IPS DF 6.9 (cell line): Measurements from ENCODE around the gene SUPT16H.

Experiments
- DNase-seq: peaks from one replicate; pipeline ENCODE4 v3.0.0-alpha.2; 2013; ENCODE audit warnings: low read depth, low spot score
- H3K27ac ChIP-seq: one replicate; pipeline ENCODE4 v1.5.1; 2013; ENCODE audit warnings: low read length, control low read depth
- H3K27me3 ChIP-seq: 2 replicates; pipeline ENCODE4 v1.6.1; 2013; ENCODE audit warnings: mild to moderate bottlenecking, low read length; ENCODE audit not compliant: control insufficient read depth, insufficient read depth
- H3K36me3 ChIP-seq: 2 replicates; pipeline ENCODE4 v1.6.1; 2013; ENCODE audit warnings: low read length; ENCODE audit not compliant: control insufficient read depth, insufficient read depth
- H3K4me1 ChIP-seq: 2 replicates; pipeline ENCODE4 v1.6.1; 2013; ENCODE audit warnings: low read length; ENCODE audit not compliant: control insufficient read depth, insufficient read depth
- H3K4me3 ChIP-seq: 2 replicates; pipeline ENCODE4 v1.5.1; 2013; ENCODE audit warnings: mild to moderate bottlenecking, low read length
- H3K9me3 ChIP-seq: 2 replicates; pipeline ENCODE4 v1.6.1; 2013; ENCODE audit warnings: low read length, inconsistent platforms; ENCODE audit not compliant: control insufficient read depth, insufficient read depth
- WGBS: extraction: QIAGEN DNeasy Blood & Tissue Kit; methylation state at CpG from one replicate; pipeline ENCODE4 v1.1.7; 2013; ENCODE audit warnings: mixed read lengths, missing lambda C conversion rate; ENCODE audit not compliant: insufficient read length, insufficient coverage; 5-methylcytosine and 5-hydroxymethylcytosine counted together

Gene SUPT16H

DNA sequence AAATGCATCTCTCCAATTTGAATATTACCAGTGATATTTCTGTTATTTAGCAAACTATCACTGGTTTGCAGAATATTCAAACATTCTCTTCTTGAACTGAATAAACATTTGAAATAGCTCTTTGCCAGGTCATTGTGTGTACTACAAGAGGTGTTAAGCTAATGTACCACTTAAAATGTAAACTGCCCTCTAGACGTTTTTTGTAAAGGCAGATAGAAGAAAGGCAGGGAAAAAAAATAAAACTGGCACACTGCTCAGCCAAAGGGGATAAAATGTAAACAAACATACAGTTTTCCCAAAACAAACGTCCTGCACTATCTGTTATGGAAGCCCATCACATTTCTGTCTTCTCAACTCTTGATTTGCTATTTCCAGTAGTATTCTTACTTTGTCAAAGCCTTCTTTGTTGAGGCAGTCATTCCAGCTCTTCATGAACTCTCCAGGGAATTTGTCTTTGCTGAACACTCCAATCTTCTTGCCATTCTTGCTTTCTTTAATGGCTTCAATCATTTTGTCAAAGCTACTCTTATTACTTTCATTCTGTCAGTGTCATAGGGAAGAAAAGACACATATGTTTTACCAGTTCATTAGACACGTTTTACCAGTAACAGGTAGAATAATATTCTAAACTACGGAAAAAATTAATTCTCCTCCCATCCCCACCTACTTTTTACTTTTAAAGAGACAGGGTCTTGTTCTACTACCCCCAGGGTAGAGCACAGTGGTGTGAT, 13.7 kb downstream of the SUPT16H start:
- H3K36me3 ChIP-seq, result peaks cover 21% of the 10 kb centered on the region; the same call in 1 of the 2 replicates
- no peak for DNase-seq
- H3K4me3 ChIP-seq, result no peak overlapping the region
- H3K4me1 ChIP-seq, result no peaks in the 10 kb centered on the region
- no CpG with 5 or more reads among the region's 4 CpGs for WGBS
- no peaks in the 10 kb centered on the region for H3K9me3 ChIP-seq
- no peak overlapping the region for H3K27ac ChIP-seq
- no peaks in the 10 kb centered on the region; the same call in 1 of the 2 replicates for H3K27me3 ChIP-seq

DNA sequence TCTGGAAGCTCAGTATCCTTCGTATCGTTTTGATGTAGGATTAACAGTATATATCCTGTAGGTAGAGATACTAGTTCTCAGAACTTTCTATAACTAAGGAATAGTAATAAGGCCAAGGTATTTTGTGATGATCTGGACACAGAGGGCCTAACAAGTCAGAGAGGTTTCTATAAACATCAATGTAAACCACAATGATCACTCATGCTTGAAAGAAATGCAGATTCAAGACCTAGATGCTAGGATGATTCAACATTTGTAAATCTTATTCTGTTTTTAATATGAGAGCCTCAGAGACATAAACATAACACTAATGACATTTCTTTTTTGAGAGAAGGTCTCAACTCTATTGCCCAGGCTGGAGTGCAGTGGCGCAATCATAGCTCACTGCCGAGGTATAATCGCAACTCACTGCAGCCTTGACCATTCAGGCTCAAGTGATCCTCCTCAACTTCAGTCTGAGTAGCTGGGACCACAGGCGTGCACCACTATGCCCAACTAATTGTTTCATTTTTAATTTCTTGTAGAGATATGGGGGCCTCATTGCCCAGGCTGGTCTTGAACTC, 16.2 kb downstream of the SUPT16H start:
- no peak for DNase-seq
- Histone ChIP-seq H3K27me3 (no peaks in the 10 kb centered on the region; the same call in 1 of the 2 replicates), H3K4me1 (no peaks in the 10 kb centered on the region), H3K4me3 (no peak overlapping the region), H3K27ac (no peak overlapping the region), H3K9me3 (no peaks in the 10 kb centered on the region), H3K36me3 (peaks cover 40% of the 10 kb centered on the region; the same call in 1 of the 2 replicates)
- no CpG with 5 or more reads among the region's 6 CpGs for WGBS

GRCh38 chr14:21356511-21356910, 27.3 kb downstream of the SUPT16H start:
- DNase-seq, result no peak
- Histone ChIP-seq H3K27ac (no peak overlapping the region), H3K4me3 (no peak overlapping the region), H3K9me3 (no peaks in the 10 kb centered on the region), H3K36me3 (peaks cover 48% of the 10 kb centered on the region; the same call in 1 of the 2 replicates), H3K27me3 (no peaks in the 10 kb centered on the region), H3K4me1 (no peaks in the 10 kb centered on the region)
- no CpG with 5 or more reads among the region's 4 CpGs for WGBS

- H3K4me3 ChIP-seq, result no peak overlapping the region
- no peaks in the 10 kb centered on the region for H3K4me1 ChIP-seq
- H3K27me3 ChIP-seq, result no peaks in the 10 kb centered on the region
- H3K9me3 ChIP-seq, result no peaks in the 10 kb centered on the region
- H3K27ac ChIP-seq, result no peak overlapping the region
- WGBS, result no CpG with 5 or more reads among the region's 9 CpGs
- peaks cover 28% of the 10 kb centered on the region; the same call in 1 of the 2 replicates for H3K36me3 ChIP-seq
- no peak for DNase-seq
Observed at GRCh38 chr14:21352587-21352986, 31.2 kb downstream of the SUPT16H start.

GRCh38 chr14:21350539-21350938, 33.3 kb downstream of the SUPT16H start:
- DNase-seq, result no peak
- no peak overlapping the region for H3K4me3 ChIP-seq
- H3K9me3 ChIP-seq, result no peaks in the 10 kb centered on the region
- H3K27ac ChIP-seq, result no peak overlapping the region
- no CpG with 5 or more reads among the region's 3 CpGs for WGBS
- H3K4me1 ChIP-seq, result no peaks in the 10 kb centered on the region
- no peaks in the 10 kb centered on the region for H3K27me3 ChIP-seq
- peaks cover 21% of the 10 kb centered on the region; the same call in 1 of the 2 replicates for H3K36me3 ChIP-seq

DNA sequence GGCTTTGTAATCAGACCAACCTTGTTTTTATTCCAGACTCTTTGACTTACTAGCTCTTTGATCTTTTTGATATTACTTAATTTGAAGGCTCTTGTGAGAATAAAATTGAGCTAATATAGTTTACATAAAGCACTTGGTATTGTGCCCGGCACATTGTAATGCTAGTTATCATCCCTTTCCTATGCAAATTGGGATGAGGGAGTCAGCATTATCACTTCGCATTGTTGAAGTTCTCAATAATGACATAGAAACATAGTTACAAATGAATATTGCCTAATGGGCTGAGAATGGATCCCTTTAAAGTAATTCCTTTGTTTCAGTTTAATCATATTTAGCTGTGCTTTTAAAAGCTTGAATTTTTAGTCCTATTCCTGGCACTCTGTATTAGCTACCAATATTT, 36.6 kb downstream of the SUPT16H start:
- Histone ChIP-seq H3K4me3 (no peak overlapping the region), H3K9me3 (no peaks in the 10 kb centered on the region), H3K4me1 (no peaks in the 10 kb centered on the region), H3K27me3 (no peaks in the 10 kb centered on the region), H3K36me3 (peaks cover 4% of the 10 kb centered on the region; the same call in 1 of the 2 replicates), H3K27ac (no peak overlapping the region)
- no CpG with 5 or more reads among the region's 2 CpGs for WGBS
- DNase-seq, result no peak

DNA sequence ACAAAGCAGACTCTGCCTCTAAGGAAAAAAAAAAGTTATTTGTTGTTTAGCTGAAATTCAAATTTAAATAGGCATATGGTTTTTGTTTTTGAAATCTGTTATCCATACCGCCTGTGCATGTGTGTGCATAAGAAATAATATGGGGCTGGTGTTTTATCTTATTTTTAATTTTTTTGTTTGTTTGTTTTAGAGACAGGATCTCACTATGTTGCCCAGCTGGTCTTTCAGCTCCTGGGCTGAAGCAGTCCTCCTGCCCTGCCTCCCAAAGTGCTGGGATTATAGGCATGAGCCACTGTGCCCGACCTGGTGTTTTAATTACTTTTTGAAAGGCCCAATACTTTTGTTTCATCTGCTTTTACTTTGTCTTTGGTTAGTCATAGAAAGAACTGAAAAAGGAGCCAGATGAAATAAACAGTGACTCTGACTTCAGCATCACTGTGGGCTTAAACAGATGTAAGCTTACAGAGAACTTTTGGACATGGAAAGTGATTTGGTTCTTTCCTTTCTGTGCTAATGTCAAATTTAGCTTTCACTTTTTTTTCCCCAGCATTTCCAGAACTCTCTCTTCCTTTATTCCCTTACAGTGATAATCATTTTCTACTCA, 37.2 kb downstream of the SUPT16H start:
- Histone ChIP-seq H3K27me3 (no peaks in the 10 kb centered on the region), H3K27ac (no peak overlapping the region), H3K4me3 (no peak overlapping the region), H3K4me1 (no peaks in the 10 kb centered on the region), H3K9me3 (no peaks in the 10 kb centered on the region), H3K36me3 (no peaks in the 10 kb centered on the region)
- no peak for DNase-seq
- no CpG with 5 or more reads among the region's 2 CpGs for WGBS

DNA sequence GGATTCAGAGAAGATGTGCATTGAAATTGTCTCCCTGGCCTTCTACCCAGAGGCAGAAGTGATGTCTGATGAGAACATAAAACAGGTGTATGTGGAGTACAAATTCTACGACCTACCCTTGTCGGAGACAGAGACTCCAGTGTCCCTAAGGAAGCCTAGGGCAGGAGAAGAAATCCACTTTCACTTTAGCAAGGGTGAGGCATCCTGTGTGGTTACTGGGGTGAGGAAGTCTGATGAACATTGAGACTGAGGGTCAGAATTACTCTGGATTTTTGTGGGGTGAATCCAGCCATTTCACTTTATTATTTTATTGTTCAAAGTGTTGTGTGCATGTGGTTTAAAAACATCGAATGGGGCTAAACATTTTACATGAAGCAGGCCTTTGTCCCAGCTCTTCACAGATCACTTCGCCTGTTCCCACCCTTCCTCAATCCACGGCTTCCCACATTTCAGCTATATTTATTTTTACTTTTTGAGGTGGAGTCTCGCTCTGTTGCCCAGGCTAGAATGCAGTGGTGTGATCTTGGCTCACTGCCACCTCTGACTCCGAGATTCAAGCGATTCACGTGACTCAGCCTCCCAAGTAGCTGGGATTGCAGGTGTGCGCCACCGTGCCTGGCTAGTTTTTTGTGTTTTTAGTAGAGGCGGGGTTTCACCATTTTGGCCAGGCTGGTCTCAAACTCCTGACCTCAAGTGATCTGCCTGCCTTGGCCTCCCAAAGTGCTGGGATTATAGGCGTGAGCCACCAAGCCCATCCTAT, 40.6 kb downstream of the SUPT16H start:
- no peaks in the 10 kb centered on the region for H3K9me3 ChIP-seq
- no peaks in the 10 kb centered on the region for H3K36me3 ChIP-seq
- DNase-seq, result no peak
- no CpG with 5 or more reads among the region's 13 CpGs for WGBS
- H3K27ac ChIP-seq, result no peak overlapping the region
- H3K4me3 ChIP-seq, result no peak overlapping the region
- H3K4me1 ChIP-seq, result no peaks in the 10 kb centered on the region
- no peaks in the 10 kb centered on the region for H3K27me3 ChIP-seq

- Histone ChIP-seq H3K27ac (no peak overlapping the region), H3K9me3 (no peaks in the 10 kb centered on the region), H3K4me1 (no peaks in the 10 kb centered on the region), H3K4me3 (no peak overlapping the region), H3K27me3 (no peaks in the 10 kb centered on the region), H3K36me3 (no peaks in the 10 kb centered on the region)
- WGBS, result no CpG with 5 or more reads among the region's 9 CpGs
- DNase-seq, result no peak
Observed at GRCh38 chr14:21334202-21334906, 49.5 kb downstream of the SUPT16H start.

- Histone ChIP-seq H3K4me3 (no peak overlapping the region), H3K27me3 (no peaks in the 10 kb centered on the region), H3K9me3 (no peaks in the 10 kb centered on the region), H3K27ac (no peak overlapping the region), H3K36me3 (no peaks in the 10 kb centered on the region), H3K4me1 (no peaks in the 10 kb centered on the region)
- DNase-seq, result no peak
- no CpG with 5 or more reads among the region's 2 CpGs for WGBS
Observed at GRCh38 chr14:21332950-21333349, 50.9 kb downstream of the SUPT16H start.
